ENCODE results near the gene MYOM1.
A peak's percentile ranks its signal among the peaks of the same experiment; 100 is the strongest.

Gene MYOM1

GRCh38 chr18:3219631-3220335, at the start of gene MYOM1:
Gene MYOM1 (minus strand): TSS chr18:3219968. CDS start chr18:3215223, 4,745 bp downstream.
- no peak for TF ChIP-seq ZFX (IDR thresholded peaks at IDR 0.05)
- no peak for TF ChIP-seq CTCF (conservative IDR thresholded peaks at IDR 0.05)
- H3K27ac ChIP-seq: no peak within 1 kb of the TSS

GRCh38 chr18:3269241-3269913, 49.6 kb upstream of the MYOM1 start:
- no peak overlapping the region for H3K27ac ChIP-seq
- TF ChIP-seq ZFX (IDR thresholded peaks at IDR 0.05): no peak
- no peak for TF ChIP-seq CTCF (conservative IDR thresholded peaks at IDR 0.05)

GRCh38 chr18:3268306-3268705, 48.5 kb upstream of the MYOM1 start:
- H3K27ac ChIP-seq: no peak overlapping the region
- no peak for TF ChIP-seq CTCF (conservative IDR thresholded peaks at IDR 0.05)
- TF ChIP-seq ZFX (IDR thresholded peaks at IDR 0.05): no peak

GRCh38 chr18:3266062-3266608, 46.4 kb upstream of the MYOM1 start:
- TF ChIP-seq ZFX (IDR thresholded peaks at IDR 0.05) (no peak), CTCF (conservative IDR thresholded peaks at IDR 0.05) (no peak)
- H3K27ac ChIP-seq: no peak overlapping the region

GRCh38 chr18:3265564-3266033, 45.8 kb upstream of the MYOM1 start:
- no peak overlapping the region for H3K27ac ChIP-seq
- no peak for TF ChIP-seq CTCF (conservative IDR thresholded peaks at IDR 0.05)
- TF ChIP-seq ZFX (IDR thresholded peaks at IDR 0.05): no peak

- H3K27ac ChIP-seq: no peak overlapping the region
- TF ChIP-seq CTCF (conservative IDR thresholded peaks at IDR 0.05): no peak
- no peak for TF ChIP-seq ZFX (IDR thresholded peaks at IDR 0.05)
Measured at GRCh38 chr18:3264362-3264761, 44.6 kb upstream of the MYOM1 start.

- no peak for TF ChIP-seq ZFX (IDR thresholded peaks at IDR 0.05)
- TF ChIP-seq CTCF (conservative IDR thresholded peaks at IDR 0.05): no peak
- H3K27ac ChIP-seq: peak overlapping the region; percentile 96; the same call in 1 of the 2 replicates
Measured at GRCh38 chr18:3263132-3263700, 43.4 kb upstream of the MYOM1 start.
